Epithelial cell of proximal tubule (primary cell): ENCODE results near the gene TRPV4. TPM values are rescaled to one million over a fixed set of nuclear protein-coding genes. Genes with fewer than 3 reads are reported as not detected.

Experiments
- DNase-seq: peaks from one replicate; pipeline ENCODE4 v3.0.0-alpha.2; 2011; ENCODE audit warnings: low read depth
- H3K4me3 ChIP-seq: 2 replicates; pipeline ENCODE4 v1.5.1; 2011; ENCODE audit warnings: low read depth, mild to moderate bottlenecking, low read length
- total RNA-seq: library from RNA; depleted of rRNA; stranded (reverse); fragments of >200 nt; gene quantifications from 2 replicates; pipeline ENCODE4 v1.2.3, GENCODE V29; 2015
- TF ChIP-seq, protein P1 (sequence below): conservative IDR thresholded peaks from 2 replicates; pipeline ENCODE4 v1.5.1; 2012; ENCODE audit warnings: low read depth, mild to moderate bottlenecking, low read length

Gene TRPV4
- total RNA-seq, 1 donor from 2014 or later, result 2.2 TPM

DNA sequence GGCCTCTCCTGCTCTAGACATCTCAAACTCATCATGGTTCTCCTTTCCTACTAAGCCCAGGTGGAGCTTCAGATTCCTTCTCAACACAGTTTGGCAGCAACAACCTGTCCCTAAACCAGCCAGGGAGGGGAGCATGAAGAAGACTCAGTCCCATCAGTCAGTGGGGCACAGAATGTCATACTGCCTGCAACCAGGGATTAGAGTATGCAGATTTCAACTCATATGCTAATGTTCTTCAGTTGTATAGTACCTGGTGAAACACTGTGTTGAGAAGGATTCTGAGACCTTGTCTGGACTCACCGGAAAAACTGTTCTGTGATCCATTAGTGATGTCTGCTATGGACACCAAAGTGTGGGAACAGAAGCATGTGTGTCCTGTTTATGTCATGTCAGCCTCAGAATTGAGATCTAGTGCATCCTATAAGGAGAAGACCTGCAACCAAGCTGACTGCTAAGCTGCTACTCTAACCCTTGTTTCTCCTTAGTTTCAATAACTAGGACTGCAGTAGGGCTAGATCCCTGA is 43.6 kb downstream of the TRPV4 start:
- DNase-seq, result no peak
- TF ChIP-seq, protein P1, sequence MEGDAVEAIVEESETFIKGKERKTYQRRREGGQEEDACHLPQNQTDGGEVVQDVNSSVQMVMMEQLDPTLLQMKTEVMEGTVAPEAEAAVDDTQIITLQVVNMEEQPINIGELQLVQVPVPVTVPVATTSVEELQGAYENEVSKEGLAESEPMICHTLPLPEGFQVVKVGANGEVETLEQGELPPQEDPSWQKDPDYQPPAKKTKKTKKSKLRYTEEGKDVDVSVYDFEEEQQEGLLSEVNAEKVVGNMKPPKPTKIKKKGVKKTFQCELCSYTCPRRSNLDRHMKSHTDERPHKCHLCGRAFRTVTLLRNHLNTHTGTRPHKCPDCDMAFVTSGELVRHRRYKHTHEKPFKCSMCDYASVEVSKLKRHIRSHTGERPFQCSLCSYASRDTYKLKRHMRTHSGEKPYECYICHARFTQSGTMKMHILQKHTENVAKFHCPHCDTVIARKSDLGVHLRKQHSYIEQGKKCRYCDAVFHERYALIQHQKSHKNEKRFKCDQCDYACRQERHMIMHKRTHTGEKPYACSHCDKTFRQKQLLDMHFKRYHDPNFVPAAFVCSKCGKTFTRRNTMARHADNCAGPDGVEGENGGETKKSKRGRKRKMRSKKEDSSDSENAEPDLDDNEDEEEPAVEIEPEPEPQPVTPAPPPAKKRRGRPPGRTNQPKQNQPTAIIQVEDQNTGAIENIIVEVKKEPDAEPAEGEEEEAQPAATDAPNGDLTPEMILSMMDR, result no peak
- H3K4me3 ChIP-seq, result no peak overlapping the region

DNA sequence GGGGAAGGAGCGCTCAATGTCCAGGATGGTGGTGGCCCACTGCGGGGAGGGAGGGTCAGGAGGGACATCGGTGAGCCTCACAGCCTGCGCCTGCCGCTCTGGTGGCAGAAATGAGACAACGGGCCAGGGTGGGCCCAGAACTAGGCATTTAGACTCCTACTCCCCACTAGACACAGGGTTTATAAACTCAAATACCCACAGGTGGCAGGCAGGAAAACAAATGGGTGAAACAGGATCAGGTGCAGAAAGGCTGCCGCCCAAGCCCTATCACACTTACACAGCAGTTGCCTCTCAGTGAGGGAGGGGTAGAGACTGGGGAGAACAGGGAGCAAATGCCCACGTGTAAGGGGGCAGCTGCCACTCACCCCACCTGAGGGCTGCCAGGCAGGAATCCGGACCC is 46.4 kb downstream of the TRPV4 start:
- DNase-seq, result no peak
- TF ChIP-seq, protein P1, result no peak
- no peak overlapping the region for H3K4me3 ChIP-seq

DNA sequence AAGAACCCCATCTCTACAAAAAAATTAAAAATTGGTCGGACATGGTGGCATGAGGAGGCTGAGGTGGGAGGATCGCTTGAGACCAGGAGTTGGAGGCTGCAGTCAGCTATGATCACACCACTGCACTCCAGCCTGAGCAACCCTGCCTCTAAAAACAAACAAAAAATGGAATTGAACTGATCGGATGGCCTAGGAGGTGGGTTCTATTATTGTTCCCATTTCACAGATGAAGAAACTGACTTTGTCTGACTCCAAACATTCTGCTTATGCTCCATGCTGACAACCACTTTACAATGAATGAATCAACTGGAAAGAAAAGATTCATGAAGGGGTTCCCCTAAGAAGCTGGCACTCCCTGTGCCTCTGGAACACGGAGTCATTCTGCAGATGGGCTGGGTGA is 47.3 kb downstream of the TRPV4 start:
- no peak for DNase-seq
- H3K4me3 ChIP-seq, result no peak overlapping the region
- TF ChIP-seq, protein P1, result no peak

DNA sequence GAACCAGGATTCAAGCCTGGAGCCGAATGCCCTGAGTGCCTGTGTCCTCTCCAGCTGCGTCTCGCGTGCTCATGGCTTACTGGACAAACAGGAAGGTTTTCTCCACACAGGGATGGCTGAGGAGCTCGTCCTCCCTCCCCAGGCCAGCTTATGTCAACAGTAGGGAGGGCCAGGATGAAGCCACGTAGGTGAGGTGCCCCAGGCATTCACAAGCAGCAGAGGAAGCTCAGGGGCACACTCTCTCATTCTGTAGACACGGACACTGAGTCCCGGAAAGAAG is 49.3 kb downstream of the TRPV4 start:
- no peak overlapping the region for H3K4me3 ChIP-seq
- TF ChIP-seq, protein P1, result no peak
- no peak for DNase-seq

DNA sequence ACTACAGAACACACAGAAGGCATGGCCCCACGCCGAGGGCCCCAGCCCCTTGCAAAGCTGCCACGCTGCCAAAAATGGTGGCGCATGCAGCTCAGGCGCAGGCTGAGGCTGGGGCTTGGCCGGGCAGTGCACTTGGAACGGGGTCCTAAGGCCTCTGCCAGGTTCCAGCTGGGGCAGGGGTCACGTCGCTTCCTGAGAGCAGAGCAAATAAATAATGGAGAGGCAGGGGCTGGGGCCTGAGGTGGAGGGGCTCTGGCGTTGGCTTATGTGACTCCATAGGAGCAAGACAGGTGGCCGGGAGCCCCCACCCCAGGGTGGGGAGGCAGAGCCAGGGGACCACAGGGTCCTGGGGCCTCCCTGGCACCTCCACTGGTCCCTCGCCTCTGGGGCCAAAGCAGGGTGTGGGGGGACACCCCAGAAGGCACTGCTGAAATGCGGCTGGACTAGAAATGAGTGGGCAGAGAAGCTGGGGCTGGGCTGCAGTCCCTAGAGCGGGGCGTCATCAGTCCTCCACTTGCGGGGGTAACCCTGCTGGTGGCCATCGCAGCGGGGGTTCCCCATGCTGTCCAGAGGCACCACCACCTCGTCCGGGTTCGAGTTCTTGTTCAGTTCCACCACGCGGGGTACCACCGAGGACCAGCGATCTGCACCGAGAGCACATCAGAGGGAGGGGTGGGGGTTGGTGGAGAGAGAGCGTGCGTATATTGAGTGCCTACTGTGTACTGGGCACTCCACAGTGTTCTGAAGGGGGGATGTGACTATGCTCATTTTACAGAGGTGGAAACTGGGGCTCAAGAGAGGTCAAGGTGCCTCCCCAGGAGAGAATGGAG is 49.8 kb downstream of the TRPV4 start:
- DNase-seq, result no peak
- no peak overlapping the region for H3K4me3 ChIP-seq
- TF ChIP-seq, protein P1, result no peak

DNA sequence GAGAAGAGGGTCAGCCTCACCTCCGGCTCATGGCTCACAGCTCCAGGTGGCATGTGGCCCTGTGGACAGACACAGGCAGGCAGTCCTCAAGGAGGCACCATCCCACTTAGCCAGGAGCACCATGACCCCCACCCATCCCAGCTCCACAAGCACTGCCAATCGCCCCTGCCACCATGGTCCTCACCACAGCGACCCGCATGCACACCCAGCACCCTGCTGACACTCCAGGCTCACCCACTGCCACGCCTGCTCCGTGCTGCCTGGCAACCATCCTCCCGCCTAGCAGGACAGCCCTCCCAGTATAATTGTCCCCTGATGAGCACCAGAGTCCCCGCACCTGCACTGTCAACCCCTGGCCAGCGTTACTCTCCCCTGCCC is 50.9 kb downstream of the TRPV4 start:
- TF ChIP-seq, protein P1, result no peak
- no peak for DNase-seq
- H3K4me3 ChIP-seq, result no peak overlapping the region
